Neural progenitor cell (in vitro differentiated cells): Measurements from ENCODE around the gene AGK.
"Not testable (repeated sequence)": the region's sequence is repeated elsewhere in the genome, so short reads cannot be mapped to it uniquely, and the experiment has no call there.

Source experiments
- CTCF ChIP-seq: fragments of 200-600 bp; sonication (generic); IDR thresholded peaks from 2 replicates; pipeline ENCODE4 v1.5.1; 2017; ENCODE audit warnings: antibody characterized with exemption, mild to moderate bottlenecking
- EZH2 ChIP-seq: fragments of 200-600 bp; sonication (generic); IDR thresholded peaks from 2 replicates; pipeline ENCODE4 v1.6.1; 2017; ENCODE audit warnings: antibody characterized with exemption, mild to moderate bottlenecking, moderate library complexity
- EZH2phosphoT487 ChIP-seq: fragments of 200-600 bp; sonication (generic); IDR thresholded peaks from 2 replicates; pipeline ENCODE4 v1.6.1; 2017; ENCODE audit warnings: antibody characterized with exemption

GRCh38 chr7:141557831-141558531 lies 6.8 kb downstream of the AGK start:
- TF ChIP-seq CTCF, EZH2, EZH2phosphoT487: not testable (repeated sequence)
